Heart left ventricle (tissue), 13 donors: Measurements from ENCODE around the gene DIDO1.

ENCODE experiments used
- CTCF ChIP-seq, 12 donors: fragments of 200-600 bp; sonication (generic) in 4 of 12; IDR thresholded peaks; one replicate each; pipeline versions ENCODE4 v1.5.0 to v1.8.0; 2018 to 2022; ENCODE audit warnings: antibody characterized with exemption in 12 of 12, mild to moderate bottlenecking in 5 of 12
- POLR2A ChIP-seq, 2 donors: fragments of 450-650 bp; IDR thresholded peaks; one replicate each; pipeline ENCODE4 v1.6.1; 2017; ENCODE audit warnings: antibody characterized with exemption in 2 of 2, mild to moderate bottlenecking in 2 of 2, moderate library complexity in 2 of 2
- donor health status: ischemic (EF 13 %, LVEDD 7.1; RV severe dilation, severe dysfunction).
- donor health status: DM: no; HTN: yes; CAD: no.
- donor health status: DM: no; HTN: no; CAD: no.
- donor health status: ischemic (EF 25% LVEDD 6.9; RV normal size, moderate dysfunction).
- donor health status: ischemic (EF 25% LVEDD 5.7; RV mildly dilated, moderate dysfunction).
- donor health status: ischemic (EF 35%, LVEDD 5.7; RV mildly dilated, moderate dysfunction).
- donor health status: nonischemic (EF 11% LVEDD 7.7; RV severe dilation, severe dysfunction).
- donor health status: DM: yes; HTN: yes; CAD: no.
- donor health status: PGD.
- donor health status: ischemic (EF 29% LVEDD 5.4; RV normal size, mild dysfunction).
- donor health status: nonischemic (EF 23%, LVEDD 6.1; RV moderate dilation, normal function).

- TF ChIP-seq CTCF (IDR thresholded peaks at IDR 0.05) (no peak), POLR2A (IDR thresholded peaks at IDR 0.05) (no peak)
These were observed 65.2 kb downstream of the DIDO1 start for GRCh38 chr20:62860924-62861691.
